ENCODE results near the gene ATP8B4. TPM values are rescaled to one million over a fixed set of nuclear protein-coding genes. Genes with fewer than 3 reads are reported as not detected.

Gene ATP8B4
- total RNA-seq, 1 donor from 2014 or later, result 9.0 TPM

- Histone ChIP-seq H3K9me3 (no peaks in the 10 kb centered on the region), H3K27ac (peak overlapping the region; percentile 59), H3K4me1 (no peaks in the 10 kb centered on the region), H3K4me3 (no peak overlapping the region), H3K27me3 (ENCODE audit: low read depth) (no peaks in the 10 kb centered on the region), H3K36me3 (no peaks in the 10 kb centered on the region)
- no peak for ATAC-seq
- intact Hi-C loops (cut with DNase I), result no loop called here
- TF ChIP-seq, protein P1, sequence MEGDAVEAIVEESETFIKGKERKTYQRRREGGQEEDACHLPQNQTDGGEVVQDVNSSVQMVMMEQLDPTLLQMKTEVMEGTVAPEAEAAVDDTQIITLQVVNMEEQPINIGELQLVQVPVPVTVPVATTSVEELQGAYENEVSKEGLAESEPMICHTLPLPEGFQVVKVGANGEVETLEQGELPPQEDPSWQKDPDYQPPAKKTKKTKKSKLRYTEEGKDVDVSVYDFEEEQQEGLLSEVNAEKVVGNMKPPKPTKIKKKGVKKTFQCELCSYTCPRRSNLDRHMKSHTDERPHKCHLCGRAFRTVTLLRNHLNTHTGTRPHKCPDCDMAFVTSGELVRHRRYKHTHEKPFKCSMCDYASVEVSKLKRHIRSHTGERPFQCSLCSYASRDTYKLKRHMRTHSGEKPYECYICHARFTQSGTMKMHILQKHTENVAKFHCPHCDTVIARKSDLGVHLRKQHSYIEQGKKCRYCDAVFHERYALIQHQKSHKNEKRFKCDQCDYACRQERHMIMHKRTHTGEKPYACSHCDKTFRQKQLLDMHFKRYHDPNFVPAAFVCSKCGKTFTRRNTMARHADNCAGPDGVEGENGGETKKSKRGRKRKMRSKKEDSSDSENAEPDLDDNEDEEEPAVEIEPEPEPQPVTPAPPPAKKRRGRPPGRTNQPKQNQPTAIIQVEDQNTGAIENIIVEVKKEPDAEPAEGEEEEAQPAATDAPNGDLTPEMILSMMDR (IDR thresholded peaks at IDR 0.05), result no peak
- no peak for DNase-seq
Measured at GRCh38 chr15:49877117-49877872, 241.7 kb downstream of the ATP8B4 start.

GRCh38 chr15:49876401-49877038 lies 242.5 kb downstream of the ATP8B4 start:
- intact Hi-C loops (cut with DNase I), result no loop called here
- no peaks in the 10 kb centered on the region for H3K9me3 ChIP-seq
- no peak for DNase-seq
- ATAC-seq, result peak; percentile 14 to 72
- peak overlapping the region; percentile 59 for H3K27ac ChIP-seq
- no peak overlapping the region for H3K4me3 ChIP-seq
- H3K4me1 ChIP-seq, result no peaks in the 10 kb centered on the region
- H3K27me3 ChIP-seq (ENCODE audit: low read depth), result no peaks in the 10 kb centered on the region
- TF ChIP-seq, protein P1 (IDR thresholded peaks at IDR 0.05), result peak; percentile 40
- no peaks in the 10 kb centered on the region for H3K36me3 ChIP-seq

DNA sequence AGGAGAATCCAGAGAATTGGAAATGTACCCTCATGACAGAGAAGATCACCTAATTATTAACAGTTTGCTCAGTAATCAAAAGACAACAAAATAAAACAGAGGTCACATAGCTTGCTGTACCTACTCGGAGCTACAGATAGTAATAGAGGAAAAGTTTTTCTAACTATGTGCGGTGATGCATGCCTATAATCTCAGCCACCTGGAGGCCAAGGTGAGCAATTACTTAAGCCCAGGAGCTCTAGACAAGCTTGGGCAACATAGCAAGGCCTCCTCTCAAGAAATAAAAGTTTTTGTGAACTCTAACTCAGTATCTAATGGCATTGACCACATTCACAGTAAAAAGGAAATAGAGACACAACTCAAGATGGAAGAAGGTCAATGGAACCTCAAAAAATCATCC lies 243.6 kb downstream of the ATP8B4 start:
- H3K9me3 ChIP-seq, result no peaks in the 10 kb centered on the region
- H3K27ac ChIP-seq, result no peak overlapping the region
- ATAC-seq (no peak), DNase-seq (no peak)
- H3K27me3 ChIP-seq (ENCODE audit: low read depth), result no peaks in the 10 kb centered on the region
- intact Hi-C loops (cut with DNase I), result no loop called here
- no peaks in the 10 kb centered on the region for H3K4me1 ChIP-seq
- H3K36me3 ChIP-seq, result no peaks in the 10 kb centered on the region
- TF ChIP-seq, protein P1 (IDR thresholded peaks at IDR 0.05), result no peak
- no peak overlapping the region for H3K4me3 ChIP-seq

- H3K4me3 ChIP-seq, result no peak overlapping the region
- H3K27me3 ChIP-seq (ENCODE audit: low read depth), result no peaks in the 10 kb centered on the region
- no peak for ATAC-seq
- TF ChIP-seq, protein P1 (IDR thresholded peaks at IDR 0.05), result no peak
- H3K27ac ChIP-seq, result no peak overlapping the region
- intact Hi-C loops (cut with DNase I), result no loop called here
- DNase-seq, result no peak
- no peaks in the 10 kb centered on the region for H3K4me1 ChIP-seq
- H3K36me3 ChIP-seq, result no peaks in the 10 kb centered on the region
- no peaks in the 10 kb centered on the region for H3K9me3 ChIP-seq
Measured at GRCh38 chr15:49870472-49870871, 248.6 kb downstream of the ATP8B4 start.

DNA sequence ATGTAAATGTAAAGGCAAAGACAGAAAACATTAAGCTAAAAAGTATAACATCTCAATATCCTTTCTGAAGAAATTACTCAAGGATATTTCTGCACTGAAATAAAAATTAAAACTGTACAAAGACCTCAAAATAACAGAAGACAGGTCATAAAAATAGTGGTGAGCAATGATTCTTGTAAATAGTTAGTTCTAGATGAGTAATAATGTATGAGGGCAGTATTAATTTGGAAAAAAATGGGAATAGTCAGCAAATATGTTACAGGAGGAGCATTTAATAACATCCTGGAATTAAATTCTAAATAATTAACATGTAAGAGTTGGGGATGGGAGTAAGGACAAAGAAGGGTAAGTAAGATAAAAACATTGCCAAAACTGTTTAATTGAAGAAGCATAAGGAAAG lies 250.7 kb downstream of the ATP8B4 start:
- intact Hi-C loops (cut with DNase I), result no loop called here
- no peaks in the 10 kb centered on the region for H3K9me3 ChIP-seq
- H3K4me3 ChIP-seq, result no peak overlapping the region
- ATAC-seq, result no peak
- no peaks in the 10 kb centered on the region for H3K27me3 ChIP-seq (ENCODE audit: low read depth)
- no peaks in the 10 kb centered on the region for H3K36me3 ChIP-seq
- H3K27ac ChIP-seq, result no peak overlapping the region
- H3K4me1 ChIP-seq, result no peaks in the 10 kb centered on the region
- TF ChIP-seq, protein P1 (IDR thresholded peaks at IDR 0.05), result no peak
- no peak for DNase-seq

All from lower lobe of right lung (tissue), 2 donors.